ENCODE results near the gene TRABD2B. TPM values are rescaled to one million over a fixed set of nuclear protein-coding genes. Genes with fewer than 3 reads are reported as not detected.
A peak's percentile ranks its signal among the peaks of the same experiment; 100 is the strongest.

TRABD2B gene
- total RNA-seq, 1 donor from 2014 or later, result 0.89 TPM

- H4K20me1 ChIP-seq (ENCODE audit: insufficient read depth, low read length), result no peaks in the 10 kb centered on the region
- Mint-ChIP-seq H3K4me1 (ENCODE audit: low read depth, unreplicated experiment) (peaks cover 41% of the 10 kb centered on the region), H3K4me3 (ENCODE audit: unreplicated experiment) (no peak overlapping the region), H3K36me3 (ENCODE audit: low read depth, unreplicated experiment) (no peaks in the 10 kb centered on the region), H3K9me3 (ENCODE audit: unreplicated experiment) (no peaks in the 10 kb centered on the region), H3K27ac (ENCODE audit: unreplicated experiment) (peak overlapping the region; percentile 79), H3K27me3 (ENCODE audit: low read depth, unreplicated experiment) (peaks cover 2% of the 10 kb centered on the region)
- H3K4me2 ChIP-seq (ENCODE audit: low read length), result no peak overlapping the region
- no peak overlapping the region for H3K9ac ChIP-seq (ENCODE audit: low read length)
- TF ChIP-seq EZH2 (IDR thresholded peaks at IDR 0.05; ENCODE audit: insufficient read depth, low read length), result no peak
- TF ChIP-seq CTCF (IDR thresholded peaks at IDR 0.05; ENCODE audit: insufficient read depth, low read depth, low read length), result no peak
- peak; percentile 10 for DNase-seq (ENCODE audit: low read depth)
- H3K4me1 ChIP-seq (ENCODE audit: insufficient read depth, low read length), result no peaks in the 10 kb centered on the region
- no peaks in the 10 kb centered on the region for H3K9me3 ChIP-seq (ENCODE audit: insufficient read depth, low read depth, low read length)
- no peak overlapping the region for H3K27ac ChIP-seq (ENCODE audit: low read depth, low read length)
- H3K36me3 ChIP-seq (ENCODE audit: insufficient read depth, low read length), result no peaks in the 10 kb centered on the region
- H2AFZ ChIP-seq (ENCODE audit: low read depth, low read length), result no peak overlapping the region
- no peak overlapping the region for H3K4me3 ChIP-seq (ENCODE audit: insufficient read depth, low read depth, low read length)
- no peaks in the 10 kb centered on the region for H3K79me2 ChIP-seq (ENCODE audit: insufficient read depth, low read length)
- H3K27me3 ChIP-seq (ENCODE audit: insufficient read depth, low read length), result peaks cover 2% of the 10 kb centered on the region
- FAIRE-seq, result no peak
Measured at GRCh38 chr1:47940779-47941178, 56.4 kb downstream of the TRABD2B start.

GRCh38 chr1:47940326-47940725 lies 56.9 kb downstream of the TRABD2B start:
- peak overlapping the region; percentile 79 for H3K27ac Mint-ChIP-seq (ENCODE audit: unreplicated experiment)
- DNase-seq (ENCODE audit: low read depth) (no peak), FAIRE-seq (no peak)
- H3K36me3 ChIP-seq (ENCODE audit: insufficient read depth, low read length), result no peaks in the 10 kb centered on the region
- no peaks in the 10 kb centered on the region for H3K4me1 ChIP-seq (ENCODE audit: insufficient read depth, low read length)
- H3K36me3 Mint-ChIP-seq (ENCODE audit: low read depth, unreplicated experiment), result no peaks in the 10 kb centered on the region
- H2AFZ ChIP-seq (ENCODE audit: low read depth, low read length), result no peak overlapping the region
- H3K4me3 ChIP-seq (ENCODE audit: insufficient read depth, low read depth, low read length), result no peak overlapping the region
- no peaks in the 10 kb centered on the region for H3K9me3 ChIP-seq (ENCODE audit: insufficient read depth, low read depth, low read length)
- H3K4me1 Mint-ChIP-seq (ENCODE audit: low read depth, unreplicated experiment), result peaks cover 41% of the 10 kb centered on the region
- H3K4me3 Mint-ChIP-seq (ENCODE audit: unreplicated experiment), result no peak overlapping the region
- no peaks in the 10 kb centered on the region for H3K79me2 ChIP-seq (ENCODE audit: insufficient read depth, low read length)
- H3K9me3 Mint-ChIP-seq (ENCODE audit: unreplicated experiment), result no peaks in the 10 kb centered on the region
- TF ChIP-seq EZH2 (IDR thresholded peaks at IDR 0.05; ENCODE audit: insufficient read depth, low read length) (no peak), CTCF (IDR thresholded peaks at IDR 0.05; ENCODE audit: insufficient read depth, low read depth, low read length) (no peak)
- H3K27ac ChIP-seq (ENCODE audit: low read depth, low read length), result no peak overlapping the region
- H4K20me1 ChIP-seq (ENCODE audit: insufficient read depth, low read length), result no peaks in the 10 kb centered on the region
- H3K27me3 Mint-ChIP-seq (ENCODE audit: low read depth, unreplicated experiment), result peaks cover 2% of the 10 kb centered on the region
- no peak overlapping the region for H3K4me2 ChIP-seq (ENCODE audit: low read length)
- H3K9ac ChIP-seq (ENCODE audit: low read length), result no peak overlapping the region
- peaks cover 2% of the 10 kb centered on the region for H3K27me3 ChIP-seq (ENCODE audit: insufficient read depth, low read length)

- DNase-seq (ENCODE audit: low read depth), result no peak
- Mint-ChIP-seq H3K36me3 (ENCODE audit: low read depth, unreplicated experiment) (no peaks in the 10 kb centered on the region), H3K27ac (ENCODE audit: unreplicated experiment) (no peak overlapping the region)
Measured at GRCh38 chr1:47938520-47938919, 58.7 kb downstream of the TRABD2B start.

More at GRCh38 chr1:47938520-47938919, 58.7 kb downstream of the TRABD2B start:
- Mint-ChIP-seq H3K9me3 (ENCODE audit: unreplicated experiment) (no peaks in the 10 kb centered on the region), H3K27me3 (ENCODE audit: low read depth, unreplicated experiment) (peaks cover 2% of the 10 kb centered on the region), H3K4me1 (ENCODE audit: low read depth, unreplicated experiment) (peaks cover 46% of the 10 kb centered on the region), H3K4me3 (ENCODE audit: unreplicated experiment) (no peak overlapping the region)
- H3K79me2 ChIP-seq (ENCODE audit: insufficient read depth, low read length), result no peaks in the 10 kb centered on the region
- peaks cover under 1% of the 10 kb centered on the region for H3K27me3 ChIP-seq (ENCODE audit: insufficient read depth, low read length)
- no peak overlapping the region for H3K9ac ChIP-seq (ENCODE audit: low read length)
- H4K20me1 ChIP-seq (ENCODE audit: insufficient read depth, low read length), result no peaks in the 10 kb centered on the region
- no peaks in the 10 kb centered on the region for H3K9me3 ChIP-seq (ENCODE audit: insufficient read depth, low read depth, low read length)
- FAIRE-seq, result no peak
- H3K4me3 ChIP-seq (ENCODE audit: insufficient read depth, low read depth, low read length), result no peak overlapping the region
- H3K27ac ChIP-seq (ENCODE audit: low read depth, low read length), result no peak overlapping the region
- H3K4me1 ChIP-seq (ENCODE audit: insufficient read depth, low read length), result no peaks in the 10 kb centered on the region
- TF ChIP-seq EZH2 (IDR thresholded peaks at IDR 0.05; ENCODE audit: insufficient read depth, low read length) (no peak), CTCF (IDR thresholded peaks at IDR 0.05; ENCODE audit: insufficient read depth, low read depth, low read length) (no peak)
- H3K36me3 ChIP-seq (ENCODE audit: insufficient read depth, low read length), result no peaks in the 10 kb centered on the region
- H2AFZ ChIP-seq (ENCODE audit: low read depth, low read length), result no peak overlapping the region
- no peak overlapping the region for H3K4me2 ChIP-seq (ENCODE audit: low read length)
